GM19395 (cell line): ENCODE results near the gene SASH1.

Source experiments
- ATAC-seq: cut with Tn5 transposase; IDR thresholded peaks from one replicate; pipeline ENCODE4 v1.9.1; 2021; ENCODE audit warnings: mild to moderate bottlenecking, moderate library complexity; ENCODE audit not compliant: unreplicated experiment

Gene SASH1

DNA sequence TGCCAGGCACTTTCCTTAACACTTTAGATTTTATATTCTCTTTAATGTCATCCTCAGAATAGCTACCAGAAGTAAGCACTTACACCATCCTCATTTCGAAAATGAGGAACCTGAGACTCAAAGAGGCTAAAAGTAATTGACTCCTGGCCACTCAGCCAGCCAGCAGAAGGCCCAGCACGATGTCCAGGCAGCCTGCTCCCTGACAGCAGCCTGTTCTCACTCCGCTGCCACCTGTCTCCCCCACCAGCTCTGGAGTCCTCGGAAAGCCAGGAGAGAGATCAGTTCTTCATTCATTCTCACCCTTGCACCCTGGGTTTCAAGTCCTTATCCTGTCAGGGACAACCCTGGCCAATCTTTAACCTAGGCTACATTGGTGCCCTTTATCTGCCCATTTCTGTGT, 174.0 kb downstream of the SASH1 start:
- no peak for ATAC-seq

DNA sequence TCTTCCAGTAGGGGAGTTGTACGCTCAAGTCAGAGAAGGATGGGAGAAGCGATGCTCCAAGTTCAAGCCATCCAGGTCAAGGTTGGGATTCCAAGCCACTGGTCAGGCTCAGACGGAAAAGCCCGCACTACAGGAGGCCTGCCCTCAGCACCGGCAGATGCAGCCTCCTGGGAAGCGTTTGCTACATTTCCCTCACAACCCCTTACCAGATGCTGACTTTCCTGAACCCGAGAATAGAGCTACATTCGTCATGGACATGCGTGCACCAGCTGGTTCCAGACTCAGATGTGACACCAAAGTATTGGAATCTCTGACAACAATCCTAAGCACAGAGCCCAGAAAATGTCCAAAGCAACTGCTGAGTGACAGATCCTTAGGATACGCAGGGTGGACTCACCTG, 174.8 kb downstream of the SASH1 start:
- no peak for ATAC-seq

GRCh38 chr6:148518511-148519156, 176.0 kb downstream of the SASH1 start:
- no peak for ATAC-seq

- peak; percentile 94 for ATAC-seq
Observed at GRCh38 chr6:148520109-148520841, 177.6 kb downstream of the SASH1 start.

DNA sequence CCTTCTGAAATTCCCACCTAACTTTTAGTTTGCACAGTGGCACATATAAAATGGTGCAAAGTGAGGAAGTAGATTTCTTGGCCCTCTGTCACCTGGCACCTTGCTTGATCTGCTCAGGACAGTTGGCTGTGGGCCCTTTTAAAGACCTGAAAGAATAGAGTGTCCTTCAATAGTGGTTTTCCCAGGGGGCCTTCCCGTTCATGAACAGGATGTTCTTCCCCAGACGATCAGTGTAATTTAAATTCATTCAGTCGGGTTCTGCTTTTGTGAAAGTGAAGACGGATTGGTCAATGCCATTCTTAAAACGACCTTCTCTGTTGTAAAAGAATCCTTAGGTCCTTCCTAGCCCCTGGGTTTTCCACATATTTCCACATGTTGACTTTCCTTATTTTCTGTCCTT, 178.5 kb downstream of the SASH1 start:
- no peak for ATAC-seq

DNA sequence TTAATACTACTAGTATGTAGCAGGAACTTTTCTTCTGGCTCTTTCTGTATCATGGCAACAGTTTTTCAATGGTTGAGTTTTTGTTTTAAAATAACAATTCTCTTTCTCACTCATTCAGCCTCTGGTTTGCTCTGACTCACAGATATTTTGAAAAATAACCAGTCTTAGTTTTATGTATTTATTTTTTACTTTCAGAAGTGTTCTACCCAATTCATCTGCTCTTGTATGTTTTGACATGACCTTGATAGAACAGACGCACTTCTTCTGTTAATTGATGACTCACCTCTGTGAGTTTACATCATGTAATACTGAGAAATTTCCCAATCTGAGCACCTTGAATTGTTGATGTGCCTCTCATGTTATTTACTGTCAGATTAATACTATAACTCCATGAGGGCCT, 178.9 kb downstream of the SASH1 start:
- ATAC-seq, result no peak

DNA sequence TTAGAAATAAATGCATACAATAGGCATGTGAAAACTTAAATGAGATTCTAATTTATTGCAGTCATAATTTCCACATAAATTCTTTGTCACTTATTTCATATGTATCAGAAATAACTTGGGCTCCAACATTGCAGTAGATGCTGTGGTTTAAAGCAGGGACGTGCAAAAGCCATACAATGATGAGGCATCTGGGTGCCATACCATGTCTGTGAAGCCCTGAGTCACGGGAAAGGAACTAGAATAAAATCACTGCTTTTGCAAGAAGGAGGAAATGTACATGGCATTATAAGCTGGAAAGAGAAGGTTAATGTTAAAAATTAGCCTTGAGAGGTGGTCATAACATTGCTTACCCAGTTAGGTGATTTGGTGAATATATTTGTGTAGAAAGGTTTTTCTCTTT, 180.4 kb downstream of the SASH1 start:
- no peak for ATAC-seq

DNA sequence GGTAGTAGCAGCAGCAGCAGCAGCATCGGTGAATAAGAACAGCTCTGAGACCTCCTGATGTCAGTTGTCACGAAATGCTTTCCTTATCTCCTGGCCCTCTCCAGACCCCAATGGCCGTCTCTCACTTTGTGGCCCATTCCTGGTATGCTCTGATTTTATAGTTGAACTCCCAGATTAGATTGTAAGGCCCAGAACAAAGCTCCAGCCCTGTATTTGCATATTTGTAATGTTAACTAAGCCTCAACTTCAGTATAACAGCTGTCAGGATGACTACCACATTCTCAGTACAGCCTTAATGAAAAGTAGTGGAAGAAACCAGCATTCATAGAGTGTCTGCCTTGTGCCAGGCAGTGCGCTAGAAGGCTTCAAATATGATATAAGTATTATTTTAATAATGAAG, 180.9 kb downstream of the SASH1 start:
- ATAC-seq, result no peak

- no peak for ATAC-seq
Observed at GRCh38 chr6:148524471-148524882, 181.8 kb downstream of the SASH1 start.

DNA sequence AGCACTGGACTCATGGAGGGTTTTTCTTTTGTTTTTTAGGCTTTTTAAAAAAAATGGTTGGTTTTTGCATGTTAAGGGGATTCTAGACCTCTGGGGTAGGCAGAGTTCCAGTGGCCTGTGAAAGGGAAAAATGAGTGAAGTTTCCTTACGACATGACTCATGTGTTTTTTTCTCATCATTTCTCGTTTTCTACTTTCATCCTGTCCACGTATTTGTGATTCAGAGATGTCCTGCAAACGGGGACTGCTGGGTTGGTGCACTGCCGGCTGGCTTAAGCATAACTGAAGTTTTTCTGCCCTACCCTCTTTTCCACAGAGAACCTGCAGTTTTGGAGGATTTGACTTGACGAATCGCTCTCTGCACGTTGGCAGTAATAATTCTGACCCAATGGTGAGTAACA, 182.3 kb downstream of the SASH1 start:
- ATAC-seq, result no peak

DNA sequence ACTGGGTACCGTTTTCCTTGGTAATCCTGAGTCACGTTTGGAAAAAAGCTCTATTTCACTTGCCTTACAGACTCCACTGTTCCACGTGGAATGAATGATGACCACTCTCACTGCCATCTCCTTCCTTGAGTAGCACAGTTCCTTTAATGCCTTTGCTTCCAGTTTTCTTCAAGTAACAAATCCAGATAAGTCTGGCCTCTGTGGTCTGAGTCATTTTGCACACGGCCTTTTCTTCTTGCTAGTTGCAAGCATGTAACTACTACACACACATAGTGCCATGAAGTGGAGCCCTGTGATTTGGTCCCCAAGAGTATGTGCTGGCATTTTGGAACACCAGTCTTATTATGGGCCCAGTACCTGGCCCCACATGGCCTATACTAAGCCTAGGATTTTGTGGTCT, 182.8 kb downstream of the SASH1 start:
- ATAC-seq, result no peak

DNA sequence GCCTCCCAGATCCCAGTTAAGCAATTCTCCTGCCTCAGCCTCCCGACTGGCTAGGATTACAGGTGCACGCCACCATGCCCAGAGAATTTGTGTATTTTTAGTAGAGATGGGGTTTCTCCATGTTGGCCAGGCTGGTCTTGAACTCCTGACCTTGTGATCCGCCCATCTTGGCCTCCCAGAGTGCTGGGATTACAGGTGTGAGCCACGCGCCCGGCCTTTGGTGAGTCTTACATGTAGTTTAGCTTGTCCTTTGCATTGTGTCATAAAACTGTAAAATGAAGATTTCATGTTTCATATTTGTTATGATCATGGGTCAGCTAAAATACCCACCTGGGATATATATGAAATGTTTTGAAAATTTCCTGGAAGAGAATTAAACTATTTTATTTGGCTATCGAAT, 183.5 kb downstream of the SASH1 start:
- no peak for ATAC-seq

- no peak for ATAC-seq
Observed at GRCh38 chr6:148528292-148528691, 185.7 kb downstream of the SASH1 start.

GRCh38 chr6:148529010-148529409, 186.4 kb downstream of the SASH1 start:
- ATAC-seq, result no peak

DNA sequence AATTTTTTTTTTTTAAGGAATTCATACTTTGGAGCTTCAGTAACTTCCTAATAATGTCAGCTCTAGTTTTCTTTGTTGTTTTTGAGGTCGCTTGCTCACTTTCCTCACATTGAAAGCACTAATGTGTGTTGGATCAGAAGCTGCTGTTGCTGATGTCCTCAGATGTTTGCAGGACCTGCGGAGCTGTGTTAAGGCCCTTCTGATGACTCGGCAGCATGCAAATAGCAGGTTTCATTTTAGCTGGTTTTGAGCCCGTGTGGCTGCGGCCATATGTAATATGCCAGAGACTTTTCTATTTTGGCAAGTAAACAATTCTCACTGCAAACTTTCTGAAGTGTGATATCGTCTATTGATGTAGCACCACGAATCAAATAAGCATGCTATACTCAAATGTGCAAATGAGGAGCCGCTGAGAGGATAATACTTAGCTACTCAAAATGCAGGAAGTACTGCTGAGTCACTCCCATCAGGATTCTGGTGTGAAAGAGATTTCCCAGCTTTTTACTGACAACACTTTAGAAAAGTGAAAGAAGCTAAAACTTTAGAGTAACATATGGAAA, 187.8 kb downstream of the SASH1 start:
- peak; percentile 92 for ATAC-seq

GRCh38 chr6:148530976-148531375, 188.3 kb downstream of the SASH1 start:
- no peak for ATAC-seq

- ATAC-seq, result no peak
Observed at GRCh38 chr6:148532698-148533097, 190.1 kb downstream of the SASH1 start.

- no peak for ATAC-seq
Observed at GRCh38 chr6:148533309-148534107, 190.9 kb downstream of the SASH1 start.

- no peak for ATAC-seq
Observed at GRCh38 chr6:148534871-148535270, 192.2 kb downstream of the SASH1 start.

GRCh38 chr6:148535381-148535780, 192.7 kb downstream of the SASH1 start:
- no peak for ATAC-seq

DNA sequence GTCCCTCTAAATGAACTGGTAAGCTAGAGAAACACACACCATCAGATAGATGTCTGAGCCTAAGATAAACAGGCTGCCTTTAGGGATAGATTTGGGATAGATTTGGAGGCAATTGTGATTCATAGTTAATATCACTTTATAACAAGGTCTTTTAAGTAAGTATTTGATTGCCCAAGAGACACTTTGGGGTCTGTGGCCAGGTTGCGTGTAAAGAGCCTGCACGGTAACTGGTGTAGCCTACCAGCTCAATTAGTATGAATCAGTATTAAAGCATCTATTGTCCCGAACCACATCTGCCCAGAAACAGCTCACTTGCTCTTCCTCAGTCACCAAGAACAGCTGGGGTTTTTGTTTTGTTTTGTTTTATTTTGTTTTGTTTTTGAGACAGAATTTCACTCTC, 193.3 kb downstream of the SASH1 start:
- no peak for ATAC-seq
